HCT116 (cell line): ENCODE results near the gene FAM222B. TPM values are rescaled to one million over a fixed set of nuclear protein-coding genes. Genes with fewer than 3 reads are reported as not detected.

ENCODE experiments used
- ATAC-seq: fragments of 200-7000 bp; cut with Tn5 transposase; 2 replicates; pipeline ENCODE4 v1.9.1; 2020; ENCODE audit warnings: mild to moderate bottlenecking, moderate library complexity
- BruUV-seq: library from RNA; stranded (reverse); fragments of 400-500 nt; replicated peaks from 2 replicates; lab custom pipeline; 2021; lab: Mats Ljungman, UMichigan
- CTCF ChIA-PET: fragments of 300-600 bp; sonication (Branson Sonifier 250); formaldehyde crosslinking; loops from one replicate; lab custom pipeline; 2021; ENCODE audit warnings: antibody characterized with exemption; lab: Charles Lee
- POLR2A ChIA-PET: fragments of 300-600, 350-600 bp; sonication (Branson Sonifier 250); formaldehyde crosslinking; loops from one replicate; lab custom pipeline; 2021; ENCODE audit warnings: antibody characterized with exemption; lab: Charles Lee
- RAD21 ChIA-PET, 2 experiments: fragments of 300-600 bp; sonication (Branson Sonifier 250); formaldehyde crosslinking; loops; one replicate each; lab custom pipeline; 2023; ENCODE audit warnings: low total read pairs in 2 of 2; ENCODE audit not compliant: uncharacterized antibody in 2 of 2, unreplicated experiment in 2 of 2, low non-redundant PET in 1 of 2; lab: Charles Lee
- DNase-seq: peaks from one replicate; pipeline ENCODE4 v3.0.0-alpha.2; 2010; ENCODE audit warnings: low read depth, low spot score
- H2AFZ ChIP-seq: fragments of 200-600 bp; shearing (Covaris generic), sonication (generic); 2 replicates; pipeline ENCODE4 v1.6.1; 2017; ENCODE audit warnings: low read depth, mixed run types, mixed read lengths, antibody characterized with exemption, low read length; ENCODE audit not compliant: poor library complexity, severe bottlenecking
- H3K27ac ChIP-seq: 2 replicates; pipeline ENCODE4 v1.5.1; 2012; ENCODE audit warnings: low read depth, low read length
- H3K27me3 ChIP-seq: fragments of 200-600 bp; sonication (generic); 2 replicates; pipeline ENCODE4 v1.6.1; 2016; ENCODE audit warnings: mixed run types, low read length, mixed read lengths; ENCODE audit not compliant: insufficient read depth
- H3K36me3 ChIP-seq, 2 experiments: fragments of 200-500 bp in 1 of 2; fragments of 200-600 bp in 1 of 2; sonication (Bioruptor generic) in 1 of 2; sonication (generic) in 1 of 2; 2 replicates each; pipeline versions ENCODE4 v1.5.1 to v1.6.1; 2014 to 2016; ENCODE audit warnings: low read length in 2 of 2, inconsistent platforms in 1 of 2, mixed read lengths in 1 of 2, mixed run types in 1 of 2; ENCODE audit not compliant: insufficient read depth in 2 of 2, control insufficient read depth in 1 of 2
- H3K4me1 ChIP-seq, 2 experiments: fragments of 200-600 bp in 1 of 2; sonication (generic) in 1 of 2; 2 replicates each; pipeline versions ENCODE4 v1.5.1 to v1.6.1; 2012 to 2017; ENCODE audit warnings: low read length in 2 of 2, inconsistent platforms in 1 of 2, mild to moderate bottlenecking in 1 of 2, mixed read lengths in 1 of 2, mixed run types in 1 of 2, moderate library complexity in 1 of 2; ENCODE audit not compliant: insufficient read depth in 2 of 2, control insufficient read depth in 1 of 2
- H3K4me2 ChIP-seq: fragments of 200-600 bp; sonication (generic); 2 replicates; pipeline ENCODE4 v1.6.1; 2017; ENCODE audit warnings: mixed run types, low read length, mixed read lengths
- H3K4me3 ChIP-seq, 2 experiments: fragments of 200-600 bp in 1 of 2; sonication (generic) in 1 of 2; replicated peaks in 1 of 2; 2 replicates each; pipeline ENCODE4 v1.5.1; 2011 to 2016; ENCODE audit warnings: low read length in 2 of 2, control low read depth in 1 of 2, low read depth in 1 of 2, mild to moderate bottlenecking in 1 of 2, mixed read lengths in 1 of 2, mixed run types in 1 of 2
- H3K79me2 ChIP-seq: fragments of 200-600 bp; sonication (generic); 2 replicates; pipeline ENCODE4 v1.6.1; 2017; ENCODE audit warnings: mild to moderate bottlenecking, mixed run types, low read length, moderate library complexity, mixed read lengths; ENCODE audit not compliant: insufficient read depth
- H3K9ac ChIP-seq: fragments of 200-600 bp; sonication (generic); 2 replicates; pipeline ENCODE4 v1.6.1; 2016; ENCODE audit warnings: low read length, mixed read lengths
- H3K9me2 ChIP-seq: fragments of 200-600 bp; sonication (generic), shearing (Covaris generic); 2 replicates; pipeline ENCODE4 v1.6.1; 2017; ENCODE audit warnings: mixed run types, mild to moderate bottlenecking, moderate library complexity; ENCODE audit not compliant: insufficient read depth
- H3K9me3 ChIP-seq, 2 experiments: fragments of 200-500 bp in 1 of 2; fragments of 200-600 bp in 1 of 2; sonication (Bioruptor generic) in 1 of 2; sonication (generic) in 1 of 2; 2 replicates each; pipeline ENCODE4 v1.6.1; 2014 to 2017; ENCODE audit warnings: low read length in 2 of 2, mixed read lengths in 2 of 2, inconsistent platforms in 1 of 2, low read depth in 1 of 2, mild to moderate bottlenecking in 1 of 2, mixed run types in 1 of 2, moderate library complexity in 1 of 2; ENCODE audit not compliant: control insufficient read depth in 1 of 2, insufficient read depth in 1 of 2
- H4K20me1 ChIP-seq: fragments of 200-600 bp; sonication (generic), shearing (Covaris generic); 2 replicates; pipeline ENCODE4 v1.6.1; 2017; ENCODE audit warnings: mixed run types, mild to moderate bottlenecking, moderate library complexity; ENCODE audit not compliant: insufficient read depth
- CBX3 ChIP-seq: IDR thresholded peaks from 2 replicates; pipeline ENCODE4 v1.6.1; 2012; ENCODE audit warnings: low read depth
- CEBPB ChIP-seq: IDR thresholded peaks from 2 replicates; pipeline ENCODE4 v1.6.1; 2012; ENCODE audit warnings: low read depth
- EZH2 ChIP-seq: fragments of 200-600 bp; sonication (generic); IDR thresholded peaks from 2 replicates; pipeline ENCODE4 v1.6.1; 2017; ENCODE audit warnings: antibody characterized with exemption, mixed run types
- EZH2phosphoT487 ChIP-seq: fragments of 200-600 bp; IDR thresholded peaks from 2 replicates; pipeline ENCODE4 v1.6.1; 2018; ENCODE audit warnings: antibody characterized with exemption, borderline replicate concordance
- POLR2AphosphoS5 ChIP-seq: IDR thresholded peaks from 2 replicates; pipeline ENCODE4 v1.6.1; 2011; ENCODE audit warnings: mild to moderate bottlenecking, low read depth, low read length, moderate library complexity
- SIN3A ChIP-seq: IDR thresholded peaks from 2 replicates; pipeline ENCODE4 v1.6.1; 2012; ENCODE audit warnings: low read depth
- SP1 ChIP-seq: IDR thresholded peaks from 2 replicates; pipeline ENCODE4 v1.6.1; 2012; ENCODE audit warnings: low read depth
- SRF ChIP-seq: IDR thresholded peaks from 2 replicates; pipeline ENCODE4 v1.6.1; 2012; ENCODE audit warnings: low read depth
- TCF7L2 ChIP-seq: IDR thresholded peaks from 2 replicates; pipeline ENCODE4 v1.7.0; 2011; ENCODE audit warnings: borderline replicate concordance, inconsistent platforms; ENCODE audit not compliant: insufficient read depth, insufficient read length; ENCODE audit errors: extremely low read depth
- YY1 ChIP-seq: IDR thresholded peaks from 2 replicates; pipeline ENCODE4 v1.6.1; 2011; ENCODE audit warnings: low read length, low read depth, moderate library complexity, mild to moderate bottlenecking; ENCODE audit not compliant: insufficient replicate concordance; ENCODE audit errors: extremely low read depth
- intact Hi-C: fragments of 100-400 bp; cut with micrococcal nuclease; formaldehyde crosslinking; loops from 2 replicates; pipeline ENCODE4 v1.10.0; 2022
- total RNA-seq: library from RNA; stranded (reverse); gene quantifications from one replicate; pipeline ENCODE4 v1.2.1, GENCODE V29; 2021; ENCODE audit not compliant: unreplicated experiment
- TF ChIP-seq, protein P1 (sequence below): IDR thresholded peaks from 2 replicates; pipeline ENCODE4 v1.6.1; 2011; ENCODE audit warnings: mild to moderate bottlenecking, low read length, moderate library complexity; ENCODE audit not compliant: insufficient replicate concordance; ENCODE audit errors: extremely low read depth
- TF ChIP-seq, protein P2 (sequence below): IDR thresholded peaks from 2 replicates; pipeline ENCODE4 v1.6.1; 2012
- TF ChIP-seq, protein P3 (sequence below): IDR thresholded peaks from 2 replicates; pipeline ENCODE4 v1.6.1; 2012; ENCODE audit warnings: low read depth
- TF ChIP-seq, protein P4 (sequence below): IDR thresholded peaks from 2 replicates; pipeline ENCODE4 v1.6.1; 2012

The FAM222B gene
- total RNA-seq, 1 experiment from 2014 or later, result 22.7 TPM

DNA sequence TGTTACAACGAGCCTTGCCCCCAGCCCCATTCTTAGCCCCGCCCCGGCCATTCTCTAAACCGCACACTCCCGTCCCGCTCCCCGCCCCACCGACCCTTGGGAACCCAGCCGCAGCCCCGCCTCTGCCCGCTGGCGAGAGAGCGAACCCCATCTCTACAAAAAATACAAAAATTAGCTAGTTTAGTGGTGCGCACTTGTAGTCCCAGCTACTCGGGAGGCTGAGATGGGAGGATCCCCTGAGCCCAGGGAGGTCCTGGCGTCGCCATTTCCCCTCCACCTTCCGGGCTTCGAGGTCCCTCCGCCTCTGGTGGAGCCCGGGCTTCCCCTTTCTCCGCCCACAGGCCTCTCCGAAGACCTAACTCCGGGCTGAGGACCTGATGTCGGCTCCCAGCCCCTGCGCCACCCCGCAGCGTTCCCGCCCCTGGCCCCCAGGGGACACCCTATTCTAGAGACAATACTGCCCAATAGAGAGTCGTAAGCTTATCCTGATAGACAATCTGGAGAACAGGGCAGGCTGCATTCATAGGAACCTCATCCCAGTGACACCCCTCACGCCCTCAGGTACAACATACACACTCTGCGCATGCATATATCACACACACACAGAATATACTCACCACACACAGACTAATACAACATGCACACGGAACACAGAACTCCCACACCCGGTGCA, 130.4 kb downstream of the FAM222B start:
- CTCF ChIA-PET, result interaction anchor here (1.5 kb wide), 1 partner anchor 405 kb away, joined by 3 read pairs; no protein-coding TSS in a partner anchor
- no peak for ATAC-seq
- H3K79me2 ChIP-seq, result no peaks in the 10 kb centered on the region
- TF ChIP-seq CBX3 (no peak), TCF7L2 (no peak), EZH2phosphoT487 (no peak), YY1 (no peak), SP1 (no peak), SRF (no peak), SIN3A (no peak), EZH2 (no peak), CEBPB (no peak), POLR2AphosphoS5 (no peak)
- TF ChIP-seq, protein P1, sequence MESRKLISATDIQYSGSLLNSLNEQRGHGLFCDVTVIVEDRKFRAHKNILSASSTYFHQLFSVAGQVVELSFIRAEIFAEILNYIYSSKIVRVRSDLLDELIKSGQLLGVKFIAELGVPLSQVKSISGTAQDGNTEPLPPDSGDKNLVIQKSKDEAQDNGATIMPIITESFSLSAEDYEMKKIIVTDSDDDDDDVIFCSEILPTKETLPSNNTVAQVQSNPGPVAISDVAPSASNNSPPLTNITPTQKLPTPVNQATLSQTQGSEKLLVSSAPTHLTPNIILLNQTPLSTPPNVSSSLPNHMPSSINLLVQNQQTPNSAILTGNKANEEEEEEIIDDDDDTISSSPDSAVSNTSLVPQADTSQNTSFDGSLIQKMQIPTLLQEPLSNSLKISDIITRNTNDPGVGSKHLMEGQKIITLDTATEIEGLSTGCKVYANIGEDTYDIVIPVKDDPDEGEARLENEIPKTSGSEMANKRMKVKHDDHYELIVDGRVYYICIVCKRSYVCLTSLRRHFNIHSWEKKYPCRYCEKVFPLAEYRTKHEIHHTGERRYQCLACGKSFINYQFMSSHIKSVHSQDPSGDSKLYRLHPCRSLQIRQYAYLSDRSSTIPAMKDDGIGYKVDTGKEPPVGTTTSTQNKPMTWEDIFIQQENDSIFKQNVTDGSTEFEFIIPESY, result no peak
- TF ChIP-seq, protein P2, sequence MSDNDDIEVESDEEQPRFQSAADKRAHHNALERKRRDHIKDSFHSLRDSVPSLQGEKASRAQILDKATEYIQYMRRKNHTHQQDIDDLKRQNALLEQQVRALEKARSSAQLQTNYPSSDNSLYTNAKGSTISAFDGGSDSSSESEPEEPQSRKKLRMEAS, result no peak
- TF ChIP-seq, protein P3, sequence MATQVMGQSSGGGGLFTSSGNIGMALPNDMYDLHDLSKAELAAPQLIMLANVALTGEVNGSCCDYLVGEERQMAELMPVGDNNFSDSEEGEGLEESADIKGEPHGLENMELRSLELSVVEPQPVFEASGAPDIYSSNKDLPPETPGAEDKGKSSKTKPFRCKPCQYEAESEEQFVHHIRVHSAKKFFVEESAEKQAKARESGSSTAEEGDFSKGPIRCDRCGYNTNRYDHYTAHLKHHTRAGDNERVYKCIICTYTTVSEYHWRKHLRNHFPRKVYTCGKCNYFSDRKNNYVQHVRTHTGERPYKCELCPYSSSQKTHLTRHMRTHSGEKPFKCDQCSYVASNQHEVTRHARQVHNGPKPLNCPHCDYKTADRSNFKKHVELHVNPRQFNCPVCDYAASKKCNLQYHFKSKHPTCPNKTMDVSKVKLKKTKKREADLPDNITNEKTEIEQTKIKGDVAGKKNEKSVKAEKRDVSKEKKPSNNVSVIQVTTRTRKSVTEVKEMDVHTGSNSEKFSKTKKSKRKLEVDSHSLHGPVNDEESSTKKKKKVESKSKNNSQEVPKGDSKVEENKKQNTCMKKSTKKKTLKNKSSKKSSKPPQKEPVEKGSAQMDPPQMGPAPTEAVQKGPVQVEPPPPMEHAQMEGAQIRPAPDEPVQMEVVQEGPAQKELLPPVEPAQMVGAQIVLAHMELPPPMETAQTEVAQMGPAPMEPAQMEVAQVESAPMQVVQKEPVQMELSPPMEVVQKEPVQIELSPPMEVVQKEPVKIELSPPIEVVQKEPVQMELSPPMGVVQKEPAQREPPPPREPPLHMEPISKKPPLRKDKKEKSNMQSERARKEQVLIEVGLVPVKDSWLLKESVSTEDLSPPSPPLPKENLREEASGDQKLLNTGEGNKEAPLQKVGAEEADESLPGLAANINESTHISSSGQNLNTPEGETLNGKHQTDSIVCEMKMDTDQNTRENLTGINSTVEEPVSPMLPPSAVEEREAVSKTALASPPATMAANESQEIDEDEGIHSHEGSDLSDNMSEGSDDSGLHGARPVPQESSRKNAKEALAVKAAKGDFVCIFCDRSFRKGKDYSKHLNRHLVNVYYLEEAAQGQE, result no peak
- TF ChIP-seq, protein P4, sequence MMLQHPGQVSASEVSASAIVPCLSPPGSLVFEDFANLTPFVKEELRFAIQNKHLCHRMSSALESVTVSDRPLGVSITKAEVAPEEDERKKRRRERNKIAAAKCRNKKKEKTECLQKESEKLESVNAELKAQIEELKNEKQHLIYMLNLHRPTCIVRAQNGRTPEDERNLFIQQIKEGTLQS, result no peak
- TF ChIP-seq, all 23 proteins: peak for 0
- intact Hi-C loops, result no loop called here
- Histone ChIP-seq H3K4me2 (no peak overlapping the region), H4K20me1 (no peaks in the 10 kb centered on the region), H3K4me3 (no peak overlapping the region), H3K9ac (no peak overlapping the region), H3K9me2 (no peaks in the 10 kb centered on the region), H3K27ac (no peak overlapping the region), H2AFZ (no peak overlapping the region), H3K4me1 (peaks cover 9 to 16% of the 10 kb centered on the region in 2 experiments), H3K36me3 (no peaks in the 10 kb centered on the region), H3K9me3 (no peaks in the 10 kb centered on the region), H3K27me3 (no peaks in the 10 kb centered on the region)
- DNase-seq, result no peak
- no TSS peak for BruUV-seq
- ChIA-PET RAD21 (no interaction called here), POLR2A (interaction anchor here (3.2 kb wide), 1 partner anchor 8 kb away, joined by 42 read pairs; the partner anchor contains the start of gene RPL23A)
